Measurements from ENCODE around the gene LY86. TPM values are rescaled to one million over a fixed set of nuclear protein-coding genes. Genes with fewer than 3 reads are reported as not detected.

Gene LY86
- total and polyA plus RNA-seq, 7 experiments from 2014 or later, result 1.5 to 19.6 (median 5.4) TPM

- Mint-ChIP-seq H3K36me3 (peaks cover 0 to 30% (median 0%) of the 10 kb centered on the region in 5 donors), H3K4me1 (peaks cover 2 to 40% (median 7%) of the 10 kb centered on the region in 7 donors), H3K27me3 (no peaks in the 10 kb centered on the region), H3K4me3 (no peak overlapping the region), H3K9me3 (peaks cover 0 to 3% (median 0%) of the 10 kb centered on the region in 11 donors), H3K27ac (no peak overlapping the region)
- no peak for DNase-seq
- ATAC-seq, result no peak
- no peaks in the 10 kb centered on the region for H3K36me3 ChIP-seq (ENCODE audit: control insufficient read depth in 2 of 3, insufficient read depth in 3 of 3, low read length in 3 of 3)
- intact Hi-C loops (cut with micrococcal nuclease), result no loop called here
- CTCF ChIA-PET, result interaction anchor here (0.7 kb wide), 1 partner anchor 99 kb away, joined by 5 read pairs; no protein-coding TSS in a partner anchor
- H3K27ac ChIP-seq (ENCODE audit: low read depth, low read length), result no peak overlapping the region
- POLR2A ChIA-PET, result no interaction called here
- H3K4me3 ChIP-seq (ENCODE audit: low read length), result no peak overlapping the region
- no peaks in the 10 kb centered on the region for H3K27me3 ChIP-seq (ENCODE audit: control insufficient read depth in 2 of 2, insufficient read depth in 2 of 2, low read length in 2 of 2)
- no peaks in the 10 kb centered on the region for H3K9me3 ChIP-seq (ENCODE audit: control insufficient read depth in 2 of 3, low read length in 3 of 3)
- H3K4me1 ChIP-seq (ENCODE audit: control insufficient read depth in 2 of 2, insufficient read depth in 2 of 2, low read length in 2 of 2), result no peaks in the 10 kb centered on the region
These were observed 57.9 kb downstream of the LY86 start for GRCh38 chr6:6646384-6646783.

GRCh38 chr6:6646859-6647258, 58.3 kb downstream of the LY86 start:
- Histone ChIP-seq H3K27me3 (ENCODE audit: control insufficient read depth in 2 of 2, insufficient read depth in 2 of 2, low read length in 2 of 2) (no peaks in the 10 kb centered on the region), H3K4me3 (ENCODE audit: low read length) (no peak overlapping the region), H3K4me1 (ENCODE audit: control insufficient read depth in 2 of 2, insufficient read depth in 2 of 2, low read length in 2 of 2) (no peaks in the 10 kb centered on the region), H3K36me3 (ENCODE audit: control insufficient read depth in 2 of 3, insufficient read depth in 3 of 3, low read length in 3 of 3) (no peaks in the 10 kb centered on the region), H3K27ac (ENCODE audit: low read depth, low read length) (no peak overlapping the region), H3K9me3 (ENCODE audit: control insufficient read depth in 2 of 3, low read length in 3 of 3) (no peaks in the 10 kb centered on the region)
- ChIA-PET CTCF (no interaction called here), POLR2A (no interaction called here)
- Mint-ChIP-seq H3K27me3 (no peaks in the 10 kb centered on the region), H3K9me3 (peaks cover 0 to 3% (median 0%) of the 10 kb centered on the region in 11 donors), H3K4me3 (no peak overlapping the region), H3K4me1 (peaks cover 4 to 44% (median 10%) of the 10 kb centered on the region in 7 donors), H3K27ac (no peak overlapping the region), H3K36me3 (peaks cover 0 to 34% (median 0%) of the 10 kb centered on the region in 5 donors)
- no peak for DNase-seq
- no peak for ATAC-seq
- intact Hi-C loops (cut with micrococcal nuclease), result loop anchor here in 1 of 2 donors (1.0 kb wide), 1 partner anchor 17 kb away; no protein-coding TSS in a partner anchor

- CTCF ChIA-PET, result interaction anchor here (0.5 kb wide), 1 partner anchor 691 kb away, joined by 3 read pairs; no protein-coding TSS in a partner anchor
- POLR2A ChIA-PET, result interaction anchor here (1.1 kb wide), 1 partner anchor 11 kb away, joined by 3 read pairs; no protein-coding TSS in a partner anchor
- no peak overlapping the region for H3K4me3 Mint-ChIP-seq
These were observed 60.3 kb downstream of the LY86 start for GRCh38 chr6:6648692-6649343.

GRCh38 chr6:6649824-6650349, 61.4 kb downstream of the LY86 start:
- Histone ChIP-seq H3K27ac (ENCODE audit: low read depth, low read length) (no peak overlapping the region), H3K4me3 (ENCODE audit: low read length) (no peak overlapping the region), H3K36me3 (ENCODE audit: control insufficient read depth in 2 of 3, insufficient read depth in 3 of 3, low read length in 3 of 3) (no peaks in the 10 kb centered on the region), H3K9me3 (ENCODE audit: control insufficient read depth in 2 of 3, low read length in 3 of 3) (no peaks in the 10 kb centered on the region), H3K4me1 (ENCODE audit: control insufficient read depth in 2 of 2, insufficient read depth in 2 of 2, low read length in 2 of 2) (peaks cover 0 to 20% of the 10 kb centered on the region in 2 donors), H3K27me3 (ENCODE audit: control insufficient read depth in 2 of 2, insufficient read depth in 2 of 2, low read length in 2 of 2) (no peaks in the 10 kb centered on the region)
- ChIA-PET CTCF (interaction anchor here (0.5 to 1.0 kb wide), 4 partner anchors 18 to 522 kb away, joined by 3 to 4 read pairs (median 3); no protein-coding TSS in a partner anchor), POLR2A (interaction anchor here (0.6 to 1.2 kb wide), 2 partner anchors 9 to 21 kb away, joined by 3 read pairs; no protein-coding TSS in a partner anchor)
- ATAC-seq (no peak), DNase-seq (no peak)
- no peaks in the 10 kb centered on the region for H3K27me3 Mint-ChIP-seq
- peaks cover 0 to 30% (median 0%) of the 10 kb centered on the region in 5 donors for H3K36me3 Mint-ChIP-seq
- peaks cover 0 to 3% (median 0%) of the 10 kb centered on the region in 11 donors for H3K9me3 Mint-ChIP-seq
- peak overlapping the region in 2 of 9 donors; percentile 26 to 39 for H3K27ac Mint-ChIP-seq
- peaks cover 23 to 56% (median 38%) of the 10 kb centered on the region in 7 donors for H3K4me1 Mint-ChIP-seq
- H3K4me3 Mint-ChIP-seq, result no peak overlapping the region
- intact Hi-C loops (cut with micrococcal nuclease), result loop anchor here in 1 of 2 donors (2.0 kb wide), 1 partner anchor 91 kb away; no protein-coding TSS in a partner anchor

More at GRCh38 chr6:6648692-6649343, 60.3 kb downstream of the LY86 start:
- DNase-seq (no peak), ATAC-seq (no peak)
- Mint-ChIP-seq H3K4me1 (peaks cover 12 to 50% (median 27%) of the 10 kb centered on the region in 7 donors), H3K36me3 (peaks cover 0 to 34% (median 0%) of the 10 kb centered on the region in 5 donors), H3K9me3 (peaks cover 0 to 3% (median 0%) of the 10 kb centered on the region in 11 donors), H3K27ac (peak overlapping the region in 1 of 9 donors; percentile 47), H3K27me3 (no peaks in the 10 kb centered on the region)
- Histone ChIP-seq H3K4me1 (ENCODE audit: control insufficient read depth in 2 of 2, insufficient read depth in 2 of 2, low read length in 2 of 2) (peaks cover 0 to 9% of the 10 kb centered on the region in 2 donors), H3K36me3 (ENCODE audit: control insufficient read depth in 2 of 3, insufficient read depth in 3 of 3, low read length in 3 of 3) (no peaks in the 10 kb centered on the region), H3K4me3 (ENCODE audit: low read length) (no peak overlapping the region), H3K27me3 (ENCODE audit: control insufficient read depth in 2 of 2, insufficient read depth in 2 of 2, low read length in 2 of 2) (no peaks in the 10 kb centered on the region), H3K27ac (ENCODE audit: low read depth, low read length) (no peak overlapping the region), H3K9me3 (ENCODE audit: control insufficient read depth in 2 of 3, low read length in 3 of 3) (no peaks in the 10 kb centered on the region)
- intact Hi-C loops (cut with micrococcal nuclease), result no loop called here

- POLR2A ChIA-PET, result interaction anchor here (0.6 to 1.2 kb wide), 2 partner anchors 8 to 22 kb away, joined by 3 read pairs; no protein-coding TSS in a partner anchor
- Histone ChIP-seq H3K27ac (ENCODE audit: low read depth, low read length) (no peak overlapping the region), H3K9me3 (ENCODE audit: control insufficient read depth in 2 of 3, low read length in 3 of 3) (no peaks in the 10 kb centered on the region), H3K4me1 (ENCODE audit: control insufficient read depth in 2 of 2, insufficient read depth in 2 of 2, low read length in 2 of 2) (peaks cover 4 to 29% of the 10 kb centered on the region in 2 donors), H3K36me3 (ENCODE audit: control insufficient read depth in 2 of 3, insufficient read depth in 3 of 3, low read length in 3 of 3) (no peaks in the 10 kb centered on the region), H3K4me3 (ENCODE audit: low read length) (no peak overlapping the region), H3K27me3 (ENCODE audit: control insufficient read depth in 2 of 2, insufficient read depth in 2 of 2, low read length in 2 of 2) (no peaks in the 10 kb centered on the region)
- Mint-ChIP-seq H3K4me1 (peaks cover 32 to 64% (median 47%) of the 10 kb centered on the region in 7 donors), H3K9me3 (peaks cover 0 to 3% (median 0%) of the 10 kb centered on the region in 11 donors), H3K36me3 (peaks cover 0 to 29% (median 0%) of the 10 kb centered on the region in 5 donors), H3K4me3 (no peak overlapping the region), H3K27me3 (no peaks in the 10 kb centered on the region), H3K27ac (peak overlapping the region in 2 of 9 donors; percentile 10 to 66)
- CTCF ChIA-PET, result interaction anchor here (0.9 to 1.0 kb wide), 2 partner anchors 19 to 59 kb away, joined by 3 read pairs; no protein-coding TSS in a partner anchor
- intact Hi-C loops (cut with micrococcal nuclease), result loop anchor here in 1 of 2 donors (1.0 to 2.0 kb wide), 2 partner anchors 37 to 92 kb away; no protein-coding TSS in a partner anchor
- DNase-seq (no peak), ATAC-seq (no peak)
These were observed 62.3 kb downstream of the LY86 start for GRCh38 chr6:6650839-6651238.

GRCh38 chr6:6651335-6651734, 62.8 kb downstream of the LY86 start:
- Mint-ChIP-seq H3K27ac (peak overlapping the region in 3 of 9 donors; percentile 60 to 66 (median 64)), H3K36me3 (peaks cover 0 to 29% (median 0%) of the 10 kb centered on the region in 5 donors), H3K4me3 (peak overlapping the region in 1 of 10 donors; percentile 19), H3K9me3 (peaks cover 0 to 3% (median 0%) of the 10 kb centered on the region in 11 donors), H3K4me1 (peaks cover 34 to 69% (median 52%) of the 10 kb centered on the region in 7 donors), H3K27me3 (no peaks in the 10 kb centered on the region)
- Histone ChIP-seq H3K9me3 (ENCODE audit: control insufficient read depth in 2 of 3, low read length in 3 of 3) (no peaks in the 10 kb centered on the region), H3K27ac (ENCODE audit: low read depth, low read length) (no peak overlapping the region), H3K4me1 (ENCODE audit: control insufficient read depth in 2 of 2, insufficient read depth in 2 of 2, low read length in 2 of 2) (peaks cover 4 to 34% of the 10 kb centered on the region in 2 donors), H3K27me3 (ENCODE audit: control insufficient read depth in 2 of 2, insufficient read depth in 2 of 2, low read length in 2 of 2) (no peaks in the 10 kb centered on the region), H3K4me3 (ENCODE audit: low read length) (no peak overlapping the region), H3K36me3 (ENCODE audit: control insufficient read depth in 2 of 3, insufficient read depth in 3 of 3, low read length in 3 of 3) (no peaks in the 10 kb centered on the region)
- ATAC-seq, result no peak
- intact Hi-C loops (cut with micrococcal nuclease), result loop anchor here in 1 of 2 donors (1.0 to 2.0 kb wide), 2 partner anchors 37 to 93 kb away; no protein-coding TSS in a partner anchor
- ChIA-PET CTCF (no interaction called here), POLR2A (no interaction called here)
- no peak for DNase-seq

Data from naive thymus-derived CD4-positive, alpha-beta T cell (primary cell).